ENCODE measurements around the gene UNC13B.
A peak's percentile ranks its signal among the peaks of the same experiment; 100 is the strongest.
"Not testable (repeated sequence)": the region's sequence is repeated elsewhere in the genome, so short reads cannot be mapped to it uniquely, and the experiment has no call there.

The UNC13B gene

DNA sequence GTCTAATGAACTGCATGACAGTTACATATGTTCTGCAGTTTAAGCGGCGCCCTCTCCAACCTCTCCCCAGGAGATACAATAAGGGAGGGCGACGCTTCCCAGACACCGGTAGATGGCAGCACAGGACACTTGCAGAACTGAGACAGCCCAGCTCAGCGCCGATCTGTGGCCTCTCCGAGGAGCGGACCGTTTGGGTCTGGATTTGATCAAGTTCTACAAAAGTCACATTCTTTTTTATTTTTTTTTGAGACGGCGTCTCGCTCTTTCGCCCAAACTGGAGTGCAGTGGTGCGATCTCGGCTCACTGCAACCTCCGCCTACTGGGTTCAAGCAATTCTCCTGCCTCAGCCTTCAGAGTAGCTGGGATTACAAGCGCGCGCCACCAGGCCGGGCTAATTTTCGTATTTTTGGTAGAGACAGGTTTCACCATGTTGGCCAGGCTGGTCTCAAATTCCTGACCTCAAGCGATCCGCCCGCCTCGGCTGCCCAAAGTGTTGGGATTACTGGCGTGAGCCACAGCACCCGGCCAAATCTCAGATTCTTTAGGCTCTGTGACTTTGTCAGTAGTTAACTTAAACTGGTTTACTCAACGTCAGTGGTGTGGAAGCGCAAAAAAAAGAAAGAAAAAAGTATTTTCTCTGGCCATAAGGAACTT is 44.8 kb upstream of the UNC13B start:
- peak; percentile 84 for DNase-seq (ENCODE audit: low spot score)
- TF ChIP-seq, protein P1, sequence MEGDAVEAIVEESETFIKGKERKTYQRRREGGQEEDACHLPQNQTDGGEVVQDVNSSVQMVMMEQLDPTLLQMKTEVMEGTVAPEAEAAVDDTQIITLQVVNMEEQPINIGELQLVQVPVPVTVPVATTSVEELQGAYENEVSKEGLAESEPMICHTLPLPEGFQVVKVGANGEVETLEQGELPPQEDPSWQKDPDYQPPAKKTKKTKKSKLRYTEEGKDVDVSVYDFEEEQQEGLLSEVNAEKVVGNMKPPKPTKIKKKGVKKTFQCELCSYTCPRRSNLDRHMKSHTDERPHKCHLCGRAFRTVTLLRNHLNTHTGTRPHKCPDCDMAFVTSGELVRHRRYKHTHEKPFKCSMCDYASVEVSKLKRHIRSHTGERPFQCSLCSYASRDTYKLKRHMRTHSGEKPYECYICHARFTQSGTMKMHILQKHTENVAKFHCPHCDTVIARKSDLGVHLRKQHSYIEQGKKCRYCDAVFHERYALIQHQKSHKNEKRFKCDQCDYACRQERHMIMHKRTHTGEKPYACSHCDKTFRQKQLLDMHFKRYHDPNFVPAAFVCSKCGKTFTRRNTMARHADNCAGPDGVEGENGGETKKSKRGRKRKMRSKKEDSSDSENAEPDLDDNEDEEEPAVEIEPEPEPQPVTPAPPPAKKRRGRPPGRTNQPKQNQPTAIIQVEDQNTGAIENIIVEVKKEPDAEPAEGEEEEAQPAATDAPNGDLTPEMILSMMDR (IDR thresholded peaks at IDR 0.05; ENCODE audit: extremely low read depth, missing control alignments), result peak; percentile 76

DNA sequence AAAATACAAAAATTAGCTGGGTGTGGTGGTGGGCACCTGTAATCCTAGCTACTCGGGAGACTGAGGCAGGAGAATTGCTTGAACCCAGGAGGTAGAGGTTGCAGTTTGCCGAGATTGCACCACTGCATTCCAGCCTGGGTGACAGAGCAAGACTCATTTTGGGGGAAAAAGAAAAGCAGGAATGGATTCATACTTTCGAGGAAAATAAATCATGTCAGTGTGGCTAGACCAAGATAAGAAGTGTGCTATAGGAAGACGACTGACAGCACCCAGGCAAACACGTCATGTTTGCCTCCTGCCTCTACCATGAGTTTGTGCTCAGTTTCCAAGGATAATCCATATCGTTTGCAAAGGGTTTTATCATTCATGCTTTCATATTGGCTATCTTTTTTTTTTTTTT is 26.9 kb upstream of the UNC13B start:
- no peak for DNase-seq (ENCODE audit: low spot score)
- TF ChIP-seq, protein P1 (IDR thresholded peaks at IDR 0.05; ENCODE audit: extremely low read depth, missing control alignments), result no peak

DNA sequence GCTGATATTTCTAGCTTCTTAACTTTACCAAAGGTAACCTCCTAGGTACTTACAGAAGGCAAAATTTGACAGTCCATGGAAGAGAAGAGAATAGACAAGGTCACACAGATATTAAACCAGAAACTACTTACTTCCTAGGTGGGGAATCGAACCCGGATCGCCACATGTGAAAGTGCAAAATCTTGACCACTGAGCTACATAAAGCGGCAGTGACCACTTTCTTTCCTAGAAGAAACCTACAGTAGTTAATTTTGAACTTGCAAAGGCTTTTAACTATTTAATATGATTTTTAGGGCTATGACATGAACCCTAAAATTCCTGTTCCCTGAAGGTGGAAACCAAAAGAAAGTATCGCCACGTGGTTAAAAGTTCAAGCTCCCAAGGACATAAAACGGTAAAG is 25.8 kb upstream of the UNC13B start:
- no peak for DNase-seq (ENCODE audit: low spot score)
- TF ChIP-seq, protein P1 (IDR thresholded peaks at IDR 0.05; ENCODE audit: extremely low read depth, missing control alignments), result no peak

DNA sequence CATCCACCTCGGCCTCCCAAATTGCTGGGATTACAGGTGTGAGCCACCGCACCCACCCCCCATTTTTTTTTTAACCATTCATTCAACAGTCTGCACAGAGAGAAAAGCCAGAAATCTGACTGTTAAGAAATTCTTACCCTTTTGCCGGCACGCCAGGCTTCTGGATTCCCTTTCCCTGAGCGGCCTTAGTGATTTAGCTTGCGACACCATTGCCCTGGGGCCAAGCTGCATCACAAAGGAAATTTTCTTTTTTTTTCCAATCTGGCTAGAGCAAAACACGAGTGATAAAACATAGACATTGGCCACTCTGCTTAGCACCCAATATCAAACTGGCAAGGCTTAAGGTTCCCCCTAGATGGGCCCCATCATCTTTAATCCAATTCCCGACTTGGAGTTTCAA is 24.9 kb upstream of the UNC13B start:
- TF ChIP-seq, protein P1 (IDR thresholded peaks at IDR 0.05; ENCODE audit: extremely low read depth, missing control alignments), result no peak

DNA sequence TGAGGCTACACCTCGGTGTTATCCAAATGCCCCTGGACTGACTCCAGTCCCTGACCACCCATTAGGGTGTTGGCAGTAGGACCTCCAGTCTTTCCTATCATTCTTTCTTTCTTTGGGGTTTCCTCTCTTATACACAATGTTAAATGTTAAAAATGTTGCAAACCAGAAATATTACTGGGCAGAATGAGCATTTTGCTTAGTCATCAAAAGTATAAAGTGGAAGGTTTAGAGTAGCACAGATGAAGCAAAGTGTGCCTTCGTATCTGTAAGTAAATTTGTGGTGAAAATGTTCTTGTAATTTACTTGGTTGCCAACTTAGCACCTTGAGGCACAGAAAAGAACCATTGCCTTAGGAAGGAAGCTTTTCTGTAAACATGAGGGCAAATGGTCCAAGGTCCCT is 21.7 kb upstream of the UNC13B start:
- DNase-seq (ENCODE audit: low spot score), result no peak
- TF ChIP-seq, protein P1 (IDR thresholded peaks at IDR 0.05; ENCODE audit: extremely low read depth, missing control alignments), result no peak

More for the DNA sequence above, 24.9 kb upstream of the UNC13B start:
- DNase-seq (ENCODE audit: low spot score), result no peak

DNA sequence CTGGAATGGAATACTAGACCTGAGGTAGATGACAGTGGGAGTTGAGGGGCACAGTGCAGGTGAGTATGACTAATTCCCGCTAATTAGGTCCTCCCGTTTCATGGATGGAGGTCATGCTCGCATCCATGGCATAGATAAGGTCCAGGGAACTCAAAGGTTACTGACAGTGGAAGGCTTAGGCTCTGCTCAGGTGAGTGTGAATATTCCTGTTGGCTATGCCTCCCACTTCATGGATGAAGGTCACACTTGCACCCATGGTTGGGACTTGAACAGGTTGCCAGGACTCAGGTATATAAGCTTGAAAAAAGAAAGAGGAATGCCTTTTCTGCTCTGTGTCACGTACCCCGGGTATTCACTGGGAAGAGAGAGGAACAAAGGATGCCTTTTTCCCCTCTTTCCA is 19.8 kb upstream of the UNC13B start:
- DNase-seq (ENCODE audit: low spot score), result no peak
- TF ChIP-seq, protein P1 (IDR thresholded peaks at IDR 0.05; ENCODE audit: extremely low read depth, missing control alignments), result no peak

DNA sequence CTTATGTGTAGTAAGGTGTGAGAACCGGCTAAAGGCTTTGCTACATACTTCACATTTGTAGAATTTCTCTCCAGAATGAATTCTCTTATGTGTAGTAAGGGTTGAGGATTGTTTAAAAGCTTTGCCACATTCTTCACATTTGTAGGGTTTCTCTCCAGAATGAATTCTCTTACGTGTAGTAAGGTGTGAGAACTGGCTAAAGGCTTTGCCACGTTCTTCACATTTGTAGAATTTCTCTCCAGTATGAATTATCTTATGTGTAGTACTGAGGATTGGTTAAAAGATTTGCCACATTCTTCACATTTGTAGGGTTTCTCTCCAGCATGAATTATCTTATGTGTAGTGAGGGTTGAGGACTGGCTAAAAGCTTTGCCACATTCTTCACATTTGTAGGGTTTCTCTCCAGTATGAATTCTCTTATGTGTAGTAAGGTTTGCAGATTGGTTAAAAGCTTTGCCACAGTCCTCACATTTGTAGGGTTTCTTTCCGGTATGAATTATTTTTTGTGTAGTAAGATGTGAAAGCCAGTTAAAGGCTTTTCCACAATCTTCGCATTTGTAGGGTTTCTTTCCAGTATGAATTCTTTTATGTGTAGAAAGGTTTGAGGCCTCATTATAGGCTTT is 13.8 kb upstream of the UNC13B start:
- not testable (repeated sequence) for DNase-seq (ENCODE audit: low spot score)

DNA sequence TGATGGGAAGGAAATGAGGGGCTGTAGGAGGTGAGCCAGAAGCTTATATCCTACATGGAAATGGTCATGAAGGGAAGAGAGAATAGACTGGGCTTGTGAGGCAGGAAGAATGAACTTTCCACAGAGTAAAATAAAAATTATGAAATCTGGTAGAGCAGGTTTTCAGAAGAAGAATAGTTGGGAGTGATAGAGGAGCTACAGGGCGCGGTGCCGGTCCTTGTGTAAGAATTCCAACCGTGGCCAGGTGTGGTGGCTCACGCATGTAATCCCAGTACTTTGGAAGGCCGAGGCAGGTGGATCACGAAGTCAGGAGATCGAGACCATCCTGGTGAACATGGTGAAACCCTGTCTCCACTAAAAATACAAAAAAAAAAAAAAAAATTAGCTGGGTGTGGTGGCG is 8.9 kb upstream of the UNC13B start:
- TF ChIP-seq, protein P1 (IDR thresholded peaks at IDR 0.05; ENCODE audit: extremely low read depth, missing control alignments), result no peak
- DNase-seq (ENCODE audit: low spot score), result no peak

Measured in GM20000 (cell line).